K562 (cell line): ENCODE data around the gene ANTKMT. TPM values are rescaled to one million over a fixed set of nuclear protein-coding genes. Genes with fewer than 3 reads are reported as not detected.

Experiments used
- FOXA3 ChIP-seq, 2 experiments: fragments of 450-650 bp in 1 of 2; sonication (generic) in 1 of 2; formaldehyde crosslinking; IDR thresholded peaks in 1 of 2; conservative IDR thresholded peaks in 1 of 2; 2 replicates each; pipeline versions ENCODE4 v1.4.0 to v1.8.0; 2020 to 2022; ENCODE audit warnings: mild to moderate bottlenecking in 2 of 2, missing genetic modification reagents in 1 of 2
- GABPB1 ChIP-seq: sonication (generic); formaldehyde crosslinking; IDR thresholded peaks from 2 replicates; pipeline ENCODE4 v1.8.0; 2022; ENCODE audit warnings: mild to moderate bottlenecking, missing genetic modification reagents
- GTF2A2 ChIP-seq: IDR thresholded peaks from 2 replicates; pipeline ENCODE4 v1.6.1; 2016; ENCODE audit warnings: mild to moderate bottlenecking, missing genetic modification characterization, missing compliant biosample characterization
- HDGF ChIP-seq: fragments of 450-650 bp; IDR thresholded peaks from 2 replicates; pipeline ENCODE4 v1.6.1; 2016
- NR3C1 ChIP-seq: sonication (generic); formaldehyde crosslinking; IDR thresholded peaks from 2 replicates; pipeline ENCODE4 v1.8.1; 2022; ENCODE audit warnings: missing genetic modification reagents
- NUFIP1 ChIP-seq: fragments of 450-650 bp; IDR thresholded peaks from 2 replicates; pipeline ENCODE4 v1.6.1; 2018; ENCODE audit not compliant: partially characterized antibody
- PATZ1 ChIP-seq: fragments of 250-450 bp; sonication (Bioruptor Pico); IDR thresholded peaks from 2 replicates; pipeline ENCODE4 v1.5.0; 2020; ENCODE audit warnings: mild to moderate bottlenecking, borderline replicate concordance
- PCBP1 ChIP-seq: fragments of 200-400 bp; formaldehyde crosslinking; IDR thresholded peaks from 2 replicates; pipeline ENCODE4 v1.6.1; 2018; ENCODE audit warnings: mild to moderate bottlenecking, low read depth, low read length; ENCODE audit not compliant: poor library complexity, severe bottlenecking
- RBM22 ChIP-seq: fragments of 200-400 bp; formaldehyde crosslinking; IDR thresholded peaks from 2 replicates; pipeline ENCODE4 v1.6.1; 2018; ENCODE audit warnings: low read length, low read depth; ENCODE audit not compliant: poor library complexity, severe bottlenecking
- RNF2 ChIP-seq: sonication (generic); IDR thresholded peaks from 2 replicates; pipeline ENCODE4 v1.6.1; 2016
- TFE3 ChIP-seq: fragments of 450-650 bp; formaldehyde crosslinking; IDR thresholded peaks from 2 replicates; pipeline ENCODE4 v1.4.0; 2020; ENCODE audit warnings: mild to moderate bottlenecking, mixed read lengths
- ZNF407 ChIP-seq: fragments of 450-650 bp; IDR thresholded peaks from 2 replicates; pipeline ENCODE4 v1.6.1; 2016; ENCODE audit warnings: low read depth
- polyA plus RNA-seq, 8 experiments: library from polyadenylated mRNA; depleted of rRNA in 4 of 8; stranded (reverse) in 5 of 8; unstranded in 3 of 8; fragments of >200 nt; fragmentation: Nextera tagmentation in 2 of 8; fragmentation: Illumina TruSeq in 1 of 8; extraction: Ambion mirVana in 2 of 8; extraction: Trizol in 1 of 8; gene quantifications; 2 replicates each; pipeline versions ENCODE4 v1.2.1 to v1.2.3, GENCODE V29; 2011 to 2014; ENCODE audit warnings: inconsistent platforms in 1 of 8, missing spikeins in 1 of 8
- total RNA-seq, 7 experiments: library from RNA; depleted of rRNA in 6 of 7; stranded (reverse); fragments of >200 nt in 6 of 7; fragmentation: Illumina TruSeq in 2 of 7; extraction: Trizol in 2 of 7; gene quantifications; 2 replicates each; pipeline versions ENCODE4 v1.2.1 to v1.2.3, GENCODE V29; 2011 to 2021; ENCODE audit warnings: low replicate concordance in 1 of 7
- TF ChIP-seq, protein P1 (sequence below): fragments of 250-450 bp; sonication (Bioruptor Pico); IDR thresholded peaks from 2 replicates; pipeline ENCODE4 v1.8.0; 2021; ENCODE audit warnings: borderline replicate concordance, mild to moderate bottlenecking, moderate library complexity; ENCODE audit not compliant: poor library complexity, severe bottlenecking

Gene ANTKMT
- total and polyA plus RNA-seq, 9 of the 15 experiments (the other 6 are each of a cell fraction or from before 2014, with no cell fraction given), result 0.58 to 217 (median 19.1) TPM

GRCh38 chr16:679814-680624 is 40.9 kb upstream of the ANTKMT start, which contains the start of gene STUB1 (continued):
- TF ChIP-seq PATZ1 (CRISPR knock-in tag) (no peak), NUFIP1 (no peak), PCBP1 (no peak), RBM22 (no peak), FOXA3 (CRISPR knock-in tag; conservative IDR thresholded peaks at IDR 0.05 in 1 of 2, IDR thresholded peaks at IDR 0.05 in 1 of 2) (no peak), RNF2 (no peak), HDGF (no peak), ZNF407 (no peak), TFE3 (CRISPR knock-in tag) (no peak), NR3C1 (CRISPR knock-in tag) (no peak), GTF2A2 (tag) (no peak), GABPB1 (peak; percentile 68)
- TF ChIP-seq, protein P1, sequence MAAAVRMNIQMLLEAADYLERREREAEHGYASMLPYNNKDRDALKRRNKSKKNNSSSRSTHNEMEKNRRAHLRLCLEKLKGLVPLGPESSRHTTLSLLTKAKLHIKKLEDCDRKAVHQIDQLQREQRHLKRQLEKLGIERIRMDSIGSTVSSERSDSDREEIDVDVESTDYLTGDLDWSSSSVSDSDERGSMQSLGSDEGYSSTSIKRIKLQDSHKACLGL (CRISPR knock-in tag), result peak; percentile 16
